ENCODE results near the gene SDF4. TPM values are rescaled to one million over a fixed set of nuclear protein-coding genes. Genes with fewer than 3 reads are reported as not detected.

The SDF4 gene
- total RNA-seq, 2 experiments from 2014 or later, result 108 to 128 TPM

- peak overlapping the region; percentile 99 for H3K27ac Mint-ChIP-seq
These were observed 24.8 kb downstream of the SDF4 start for GRCh38 chr1:1206966-1207531.

DNA sequence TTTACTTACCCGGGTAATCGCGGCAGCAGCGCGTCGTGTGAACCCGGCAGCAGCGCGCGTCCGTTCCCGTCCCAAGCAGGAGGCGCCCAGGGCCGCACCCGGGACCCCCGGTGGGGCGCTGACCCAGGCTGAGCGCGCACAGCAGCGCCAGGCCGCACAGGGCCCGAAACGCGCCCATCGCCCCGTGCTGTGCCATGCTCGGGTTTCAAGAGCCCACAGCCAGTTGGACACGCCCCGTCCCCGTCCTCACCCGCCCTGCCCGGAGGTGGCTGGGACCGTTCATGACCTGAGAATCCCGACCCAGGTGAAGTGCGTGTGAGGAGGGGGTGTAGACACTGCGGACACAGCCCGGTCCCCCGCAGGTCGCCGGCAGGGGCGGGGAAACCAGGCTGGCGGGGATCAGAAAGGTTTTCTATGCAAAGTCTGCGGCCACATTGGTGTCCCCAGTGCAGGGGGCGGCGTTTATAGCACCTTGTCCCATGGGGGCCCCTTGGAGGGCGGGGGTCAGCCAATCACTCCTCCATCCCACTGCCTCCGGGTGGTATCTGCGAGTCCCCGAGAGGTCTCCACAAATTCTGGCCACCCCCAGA lies 25.3 kb downstream of the SDF4 start, which contains the start of gene TNFRSF18:
TNFRSF18 (minus strand) TSS at position 217 of the 590 bp plus-strand sequence; CDS start at position 196, 21 bp downstream.
- ATAC-seq, result peak; percentile 7
- Mint-ChIP-seq H3K36me3 (ENCODE audit: low read depth) (peaks cover 21% of the 10 kb centered on the region), H3K9me3 (ENCODE audit: low read depth) (no peaks in the 10 kb centered on the region), H3K27me3 (no peaks in the 10 kb centered on the region), H3K4me3 (peak within 1 kb of the TSS; percentile 77), H3K27ac (peak within 1 kb of the TSS; percentile 99), H3K4me1 (peaks cover 31% of the 10 kb centered on the region)
- DNase-seq, result peak; percentile 75
- CTCF ChIA-PET, result interaction anchor here (1.2 kb wide), 1 partner anchor 11 kb away, joined by 6 read pairs; no protein-coding TSS in a partner anchor
- intact Hi-C loops (cut with DNase I, micrococcal nuclease), result loop anchor here in 1 of 2 experiments (5.0 kb wide), 1 partner anchor 64 kb away; no protein-coding TSS in a partner anchor
- POLR2A ChIA-PET, result interaction anchor here (0.5 kb wide), 1 partner anchor 406 kb away, joined by 4 read pairs; no protein-coding TSS in a partner anchor

More at GRCh38 chr1:1206966-1207531, 24.8 kb downstream of the SDF4 start:
- Mint-ChIP-seq H3K4me1 (peaks cover 31% of the 10 kb centered on the region), H3K36me3 (ENCODE audit: low read depth) (peaks cover 22% of the 10 kb centered on the region), H3K9me3 (ENCODE audit: low read depth) (no peaks in the 10 kb centered on the region), H3K4me3 (peak overlapping the region; percentile 77), H3K27me3 (no peaks in the 10 kb centered on the region)
- DNase-seq (peak; percentile 59), ATAC-seq (no peak)
- ChIA-PET CTCF (interaction anchor here (0.7 kb wide), 1 partner anchor 90 kb away, joined by 3 read pairs; no protein-coding TSS in a partner anchor), POLR2A (no interaction called here)
- intact Hi-C loops (cut with DNase I, micrococcal nuclease), result loop anchor here in 1 of 2 experiments (5.0 kb wide), 1 partner anchor 65 kb away; no protein-coding TSS in a partner anchor

GRCh38 chr1:1205769-1206375 lies 25.9 kb downstream of the SDF4 start:
- DNase-seq (peak; percentile 40), ATAC-seq (no peak)
- Mint-ChIP-seq H3K27me3 (no peaks in the 10 kb centered on the region), H3K9me3 (ENCODE audit: low read depth) (no peaks in the 10 kb centered on the region), H3K36me3 (ENCODE audit: low read depth) (peaks cover 17% of the 10 kb centered on the region), H3K4me3 (peak overlapping the region; percentile 77), H3K27ac (peak overlapping the region; percentile 99), H3K4me1 (peaks cover 27% of the 10 kb centered on the region)
- CTCF ChIA-PET, result interaction anchor here (1.2 to 1.8 kb wide), 3 partner anchors 11 to 84 kb away, joined by 3 to 9 read pairs (median 6); partner anchors contain the start of genes B3GALT6 and SDF4
- POLR2A ChIA-PET, result interaction anchor here (0.5 kb wide), 1 partner anchor 407 kb away, joined by 4 read pairs; no protein-coding TSS in a partner anchor
- intact Hi-C loops (cut with DNase I, micrococcal nuclease), result loop anchor here in 1 of 2 experiments (5.0 kb wide), 1 partner anchor 64 kb away; no protein-coding TSS in a partner anchor

DNA sequence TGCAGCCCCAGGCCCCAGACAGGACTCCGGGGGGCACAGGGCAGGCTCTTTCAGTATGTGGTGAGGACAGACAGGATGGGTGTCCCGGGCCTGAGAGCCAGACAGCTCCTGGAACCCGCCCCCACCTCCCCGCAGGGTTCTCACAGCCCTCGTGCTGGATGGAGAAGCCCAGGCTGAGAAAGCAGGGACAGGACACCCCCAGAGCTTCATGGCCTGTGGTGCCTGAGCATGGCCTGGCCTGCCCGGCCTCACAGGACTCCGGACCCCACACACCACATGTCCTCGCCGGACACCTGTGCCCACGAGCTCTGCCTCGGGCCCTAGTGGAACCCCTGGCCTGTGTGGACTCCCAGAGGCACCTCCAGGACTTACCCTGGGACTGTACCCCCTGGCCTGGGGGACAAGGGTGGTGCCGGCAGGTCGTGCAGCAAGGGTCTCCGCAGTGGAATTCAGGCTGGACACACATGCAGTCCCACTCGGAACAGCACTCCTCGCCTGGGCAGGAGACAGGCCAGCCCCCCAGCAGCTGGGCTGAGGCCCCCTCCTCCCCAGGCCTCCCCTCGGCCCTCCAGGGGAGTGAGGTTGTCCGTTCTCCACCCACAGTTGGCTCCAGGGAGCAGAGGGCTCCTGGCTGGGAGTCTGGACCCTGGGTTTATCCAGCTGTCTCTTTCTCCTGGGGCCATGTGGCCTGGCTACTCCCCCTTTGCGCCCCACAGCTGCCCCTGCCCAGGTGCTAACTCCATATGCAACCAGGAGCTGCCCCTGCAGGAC lies 26.6 kb downstream of the SDF4 start:
- intact Hi-C loops (cut with DNase I, micrococcal nuclease), result loop anchor here in 1 of 2 experiments (5.0 kb wide), 1 partner anchor 63 kb away; no protein-coding TSS in a partner anchor
- Mint-ChIP-seq H3K27me3 (no peaks in the 10 kb centered on the region), H3K27ac (peak overlapping the region; percentile 58), H3K36me3 (ENCODE audit: low read depth) (peaks cover 11% of the 10 kb centered on the region), H3K4me3 (peak overlapping the region; percentile 77), H3K4me1 (peaks cover 30% of the 10 kb centered on the region), H3K9me3 (ENCODE audit: low read depth) (no peaks in the 10 kb centered on the region)
- DNase-seq (peak; percentile 41), ATAC-seq (no peak)
- CTCF ChIA-PET, result interaction anchor here (1.2 to 1.8 kb wide), 3 partner anchors 12 to 83 kb away, joined by 3 to 9 read pairs (median 6); partner anchors contain the start of genes B3GALT6 and SDF4
- POLR2A ChIA-PET, result interaction anchor here (1.1 kb wide), 1 partner anchor 72 kb away, joined by 3 read pairs; no protein-coding TSS in a partner anchor

DNA sequence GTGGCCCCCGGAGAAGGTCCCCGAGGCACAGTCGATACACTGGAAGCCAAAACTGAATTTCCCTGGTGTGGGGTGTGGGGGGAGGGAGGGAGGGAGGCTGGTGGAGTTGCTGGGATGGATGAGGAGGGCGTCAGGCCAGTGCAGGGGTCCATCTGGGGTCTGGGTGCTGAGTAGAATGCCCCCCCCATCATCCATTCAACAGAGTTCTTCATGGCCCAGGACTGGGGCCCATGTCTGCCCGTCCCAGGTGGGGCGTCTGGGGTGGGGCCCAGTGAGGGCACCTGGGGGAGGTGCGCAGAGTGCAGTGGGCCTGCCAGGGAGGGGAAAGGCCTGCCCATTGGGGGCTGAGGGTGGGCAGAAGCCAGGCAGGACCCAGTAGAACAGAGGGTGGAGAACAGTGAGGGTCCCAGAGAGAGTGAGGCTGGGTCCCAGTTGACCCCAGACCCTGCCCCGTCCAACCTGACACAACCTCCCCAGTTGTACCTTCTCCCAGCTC lies 27.3 kb downstream of the SDF4 start:
- Mint-ChIP-seq H3K4me3 (peak overlapping the region; percentile 77), H3K9me3 (ENCODE audit: low read depth) (no peaks in the 10 kb centered on the region), H3K27me3 (no peaks in the 10 kb centered on the region), H3K27ac (peak overlapping the region; percentile 31), H3K4me1 (peaks cover 30% of the 10 kb centered on the region), H3K36me3 (ENCODE audit: low read depth) (peaks cover 7% of the 10 kb centered on the region)
- CTCF ChIA-PET, result interaction anchor here (1.8 kb wide), 1 partner anchor 82 kb away, joined by 9 read pairs; no protein-coding TSS in a partner anchor
- POLR2A ChIA-PET, result interaction anchor here (1.1 kb wide), 1 partner anchor 73 kb away, joined by 3 read pairs; no protein-coding TSS in a partner anchor
- intact Hi-C loops (cut with DNase I, micrococcal nuclease), result no loop called here
- DNase-seq, result peak; percentile 11
- no peak for ATAC-seq

GRCh38 chr1:1203561-1204424 lies 28.0 kb downstream of the SDF4 start:
- Mint-ChIP-seq H3K27ac (no peak overlapping the region), H3K4me3 (peak overlapping the region; percentile 77), H3K4me1 (peaks cover 26% of the 10 kb centered on the region), H3K36me3 (ENCODE audit: low read depth) (peaks cover 6% of the 10 kb centered on the region), H3K9me3 (ENCODE audit: low read depth) (no peaks in the 10 kb centered on the region), H3K27me3 (no peaks in the 10 kb centered on the region)
- ATAC-seq (no peak), DNase-seq (peak; percentile 22)
- ChIA-PET CTCF (interaction anchor here (0.7 kb wide), 1 partner anchor 12 kb away, joined by 3 read pairs; no protein-coding TSS in a partner anchor), POLR2A (interaction anchor here (1.1 kb wide), 1 partner anchor 73 kb away, joined by 3 read pairs; no protein-coding TSS in a partner anchor)
- intact Hi-C loops (cut with DNase I, micrococcal nuclease), result no loop called here

- intact Hi-C loops (cut with DNase I, micrococcal nuclease), result no loop called here
- ChIA-PET CTCF (no interaction called here), POLR2A (no interaction called here)
- no peak overlapping the region for H3K27ac Mint-ChIP-seq
- H3K36me3 Mint-ChIP-seq (ENCODE audit: low read depth), result peaks cover 6% of the 10 kb centered on the region
- no peaks in the 10 kb centered on the region for H3K27me3 Mint-ChIP-seq
- no peak for ATAC-seq
- H3K4me1 Mint-ChIP-seq, result peaks cover 19% of the 10 kb centered on the region
- H3K4me3 Mint-ChIP-seq, result no peak overlapping the region
- no peak for DNase-seq
- H3K9me3 Mint-ChIP-seq (ENCODE audit: low read depth), result no peaks in the 10 kb centered on the region
These were observed 28.8 kb downstream of the SDF4 start for GRCh38 chr1:1202831-1203560.

- POLR2A ChIA-PET, result no interaction called here
These were observed 30.7 kb downstream of the SDF4 start for GRCh38 chr1:1200876-1201810.

More at GRCh38 chr1:1200876-1201810, 30.7 kb downstream of the SDF4 start:
- H3K27me3 Mint-ChIP-seq, result no peaks in the 10 kb centered on the region
- ATAC-seq, result peak; percentile 78
- H3K4me3 Mint-ChIP-seq, result peak overlapping the region; percentile 69
- intact Hi-C loops (cut with DNase I, micrococcal nuclease), result loop anchor here in 1 of 2 experiments (1.0 to 2.0 kb wide), 9 partner anchors 16 to 270 kb away; partner anchors contain the start of genes ATAD3B, B3GALT6, C1orf159 and PUSL1
- CTCF ChIA-PET, result no interaction called here
- peak overlapping the region; percentile 85 for H3K27ac Mint-ChIP-seq
- peaks cover 12% of the 10 kb centered on the region for H3K4me1 Mint-ChIP-seq
- peaks cover 6% of the 10 kb centered on the region for H3K36me3 Mint-ChIP-seq (ENCODE audit: low read depth)
- DNase-seq, result peak; percentile 94
- H3K9me3 Mint-ChIP-seq (ENCODE audit: low read depth), result no peaks in the 10 kb centered on the region
